Measurements from ENCODE around the gene MFSD11. TPM values are rescaled to one million over a fixed set of nuclear protein-coding genes. Genes with fewer than 3 reads are reported as not detected.
"Not testable (repeated sequence)": the region's sequence is repeated elsewhere in the genome, so short reads cannot be mapped to it uniquely, and the experiment has no call there.

The MFSD11 gene
- total and polyA plus RNA-seq, 10 donors, result 6.9 to 45.4 (median 31.7) TPM

DNA sequence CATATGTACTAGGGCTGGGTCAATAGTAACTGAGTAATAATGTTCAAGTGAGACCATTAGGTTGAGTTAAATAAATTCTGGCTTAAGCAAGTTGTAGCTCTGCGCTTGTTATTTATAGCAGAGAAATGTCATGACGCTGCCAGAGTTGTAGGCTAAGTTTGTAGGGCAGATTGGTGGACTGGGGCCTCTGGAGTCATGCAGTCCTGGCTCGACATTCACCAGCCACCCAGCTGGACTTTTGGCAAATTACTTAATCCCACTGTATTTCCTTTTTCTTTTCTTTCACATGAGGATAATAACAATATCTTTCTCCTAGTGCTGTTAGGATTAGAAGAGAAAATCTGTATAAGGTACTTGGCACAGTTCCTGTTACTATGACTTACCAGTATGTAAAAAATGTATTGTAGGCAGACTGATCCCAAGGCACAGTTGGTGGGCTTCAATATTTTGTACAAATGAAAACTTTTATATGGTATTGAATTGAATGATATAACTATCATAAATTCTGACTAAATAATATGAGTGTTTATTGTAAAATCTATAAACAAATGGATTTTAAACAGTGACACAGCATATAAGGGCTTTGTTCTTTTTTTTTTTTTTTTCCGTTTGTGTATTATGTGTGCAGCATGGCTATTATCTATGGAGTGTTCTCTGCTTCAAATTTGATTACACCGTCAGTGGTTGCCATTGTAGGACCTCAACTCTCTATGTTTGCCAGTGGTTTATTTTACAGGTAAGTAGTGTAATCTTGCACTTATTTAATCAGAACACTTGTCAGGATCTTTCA lies 2.6 kb downstream of the MFSD11 start:
- intact Hi-C loops (cut with DNase I; ENCODE audit: low total_unique reads), result no loop called here
- no peaks in the 10 kb centered on the region for H3K9me3 ChIP-seq
- peaks cover 0 to 55% (median 38%) of the 10 kb centered on the region in 6 donors for H3K36me3 ChIP-seq
- H3K4me3 ChIP-seq, result no peak overlapping the region
- H3K27ac ChIP-seq, result no peak overlapping the region
- H3K27me3 ChIP-seq (replicated peaks in 1 of 7), result no peaks in the 10 kb centered on the region
- TF ChIP-seq POLR2AphosphoS5 (IDR thresholded peaks at IDR 0.05) (no peak), POLR2A (IDR thresholded peaks at IDR 0.05) (no peak)
- TF ChIP-seq, protein P1, sequence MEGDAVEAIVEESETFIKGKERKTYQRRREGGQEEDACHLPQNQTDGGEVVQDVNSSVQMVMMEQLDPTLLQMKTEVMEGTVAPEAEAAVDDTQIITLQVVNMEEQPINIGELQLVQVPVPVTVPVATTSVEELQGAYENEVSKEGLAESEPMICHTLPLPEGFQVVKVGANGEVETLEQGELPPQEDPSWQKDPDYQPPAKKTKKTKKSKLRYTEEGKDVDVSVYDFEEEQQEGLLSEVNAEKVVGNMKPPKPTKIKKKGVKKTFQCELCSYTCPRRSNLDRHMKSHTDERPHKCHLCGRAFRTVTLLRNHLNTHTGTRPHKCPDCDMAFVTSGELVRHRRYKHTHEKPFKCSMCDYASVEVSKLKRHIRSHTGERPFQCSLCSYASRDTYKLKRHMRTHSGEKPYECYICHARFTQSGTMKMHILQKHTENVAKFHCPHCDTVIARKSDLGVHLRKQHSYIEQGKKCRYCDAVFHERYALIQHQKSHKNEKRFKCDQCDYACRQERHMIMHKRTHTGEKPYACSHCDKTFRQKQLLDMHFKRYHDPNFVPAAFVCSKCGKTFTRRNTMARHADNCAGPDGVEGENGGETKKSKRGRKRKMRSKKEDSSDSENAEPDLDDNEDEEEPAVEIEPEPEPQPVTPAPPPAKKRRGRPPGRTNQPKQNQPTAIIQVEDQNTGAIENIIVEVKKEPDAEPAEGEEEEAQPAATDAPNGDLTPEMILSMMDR (IDR thresholded peaks at IDR 0.05 in 8 of 11, conservative IDR thresholded peaks at IDR 0.05 in 3 of 11), result no peak
- no peak for DNase-seq
- 83 to 88% (median 86%) methylated on average over 5 of the region's 5 CpGs for WGBS, 5 donors
- H3K4me1 ChIP-seq, result peaks cover 16 to 43% (median 29%) of the 10 kb centered on the region in 6 donors

DNA sequence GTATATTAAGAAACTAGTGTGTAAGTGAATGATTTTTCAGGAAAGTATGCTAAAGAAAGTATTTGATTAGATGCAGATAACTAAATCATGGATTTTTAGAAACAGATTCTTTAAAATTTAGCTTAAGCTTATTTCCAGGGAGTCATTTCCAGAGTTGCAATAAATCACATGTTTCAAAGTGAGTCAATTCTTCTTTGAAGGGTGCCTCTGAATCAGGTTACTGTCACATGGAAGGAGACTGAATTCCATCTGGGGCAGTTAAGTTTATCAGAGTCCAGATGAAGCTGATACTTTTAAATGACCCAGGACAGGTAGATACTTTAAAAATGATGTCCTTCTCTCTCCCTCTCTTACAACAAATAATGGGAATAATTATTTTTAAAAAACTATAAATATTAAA lies 5.0 kb downstream of the MFSD11 start:
- H3K27ac ChIP-seq, result no peak overlapping the region
- H3K36me3 ChIP-seq, result peaks cover 0 to 72% (median 45%) of the 10 kb centered on the region in 6 donors
- H3K27me3 ChIP-seq (replicated peaks in 1 of 7), result no peaks in the 10 kb centered on the region
- H3K4me1 ChIP-seq, result peaks cover 12 to 37% (median 23%) of the 10 kb centered on the region in 6 donors
- no peaks in the 10 kb centered on the region for H3K9me3 ChIP-seq
- no peak overlapping the region for H3K4me3 ChIP-seq
- intact Hi-C loops (cut with DNase I; ENCODE audit: low total_unique reads), result no loop called here
- no peak for DNase-seq
- TF ChIP-seq, protein P1 (IDR thresholded peaks at IDR 0.05 in 8 of 11, conservative IDR thresholded peaks at IDR 0.05 in 3 of 11), result no peak
- TF ChIP-seq POLR2A (IDR thresholded peaks at IDR 0.05) (no peak), POLR2AphosphoS5 (IDR thresholded peaks at IDR 0.05) (no peak)

DNA sequence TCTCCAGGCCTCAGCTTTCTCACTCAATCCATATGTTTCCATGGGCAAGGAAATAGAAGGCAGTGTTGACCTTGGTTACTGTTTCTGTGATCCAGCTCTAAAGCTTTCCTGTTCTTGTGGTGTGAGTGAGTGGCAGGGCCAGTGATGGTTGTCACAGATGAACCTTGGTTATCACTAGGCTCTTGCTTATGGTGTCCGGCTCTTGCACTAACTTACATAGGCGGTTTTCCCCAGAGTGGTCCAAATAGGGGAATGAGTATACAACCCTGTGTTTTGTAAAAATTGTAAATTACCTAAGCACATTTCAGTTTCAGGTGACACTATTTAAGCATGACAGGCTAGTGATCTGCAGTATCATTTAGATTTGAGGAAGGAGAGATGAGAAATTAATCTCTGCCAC lies 6.8 kb downstream of the MFSD11 start:
- WGBS, 5 donors, result 71 to 96% (median 93%) methylated on average over 2 of the region's 2 CpGs
- no peaks in the 10 kb centered on the region for H3K9me3 ChIP-seq
- DNase-seq, result no peak
- H3K36me3 ChIP-seq, result peaks cover 0 to 90% (median 48%) of the 10 kb centered on the region in 6 donors
- H3K4me1 ChIP-seq, result peaks cover 0 to 27% (median 9%) of the 10 kb centered on the region in 6 donors
- no peak overlapping the region for H3K4me3 ChIP-seq
- no peaks in the 10 kb centered on the region for H3K27me3 ChIP-seq (replicated peaks in 1 of 7)
- intact Hi-C loops (cut with DNase I; ENCODE audit: low total_unique reads), result no loop called here
- H3K27ac ChIP-seq, result peak overlapping the region in 1 of 8 donors; percentile 21
- TF ChIP-seq POLR2A (IDR thresholded peaks at IDR 0.05) (no peak), POLR2AphosphoS5 (IDR thresholded peaks at IDR 0.05) (no peak)
- TF ChIP-seq, protein P1 (IDR thresholded peaks at IDR 0.05 in 8 of 11, conservative IDR thresholded peaks at IDR 0.05 in 3 of 11), result no peak

DNA sequence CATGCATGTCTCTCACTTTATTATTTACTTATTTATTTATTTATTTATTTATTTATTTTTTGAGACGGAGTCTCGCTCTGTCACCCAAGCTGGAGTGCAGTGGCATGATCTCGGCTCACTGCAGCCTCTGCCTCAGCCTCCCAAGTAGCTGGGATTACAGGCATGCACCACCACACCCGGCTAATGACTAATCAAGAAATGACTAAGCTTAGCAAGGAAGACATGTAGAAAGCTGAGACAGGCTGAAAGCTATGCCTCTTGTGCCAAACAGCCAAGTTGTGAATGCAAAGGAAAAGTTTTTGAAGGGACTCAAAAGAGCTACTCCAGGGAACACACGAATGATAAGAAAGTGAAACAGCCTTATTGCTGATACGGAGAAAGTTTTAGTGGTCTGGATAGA lies 7.9 kb downstream of the MFSD11 start:
- WGBS, 5 donors, result 89 to 95% (median 94%) methylated on average over 6 of the region's 6 CpGs
- H3K27ac ChIP-seq; H3K4me3 ChIP-seq; intact Hi-C loops (cut with DNase I; ENCODE audit: low total_unique reads); H3K27me3 ChIP-seq (replicated peaks in 1 of 7); H3K9me3 ChIP-seq; DNase-seq: not testable (repeated sequence)
- H3K36me3 ChIP-seq, result peaks cover 0 to 100% (median 48%) of the 10 kb centered on the region in 6 donors
- H3K4me1 ChIP-seq, result peaks cover 0 to 17% (median 0%) of the 10 kb centered on the region in 6 donors

All from spleen (tissue), 11 donors.